ENCODE data around the gene CPZ.

The CPZ gene

GRCh38 chr4:8605289-8605688, 12.7 kb downstream of the CPZ start:
- TF ChIP-seq JUND (IDR thresholded peaks at IDR 0.05; ENCODE audit: low read depth) = no peak
- DNase-seq (ENCODE audit: low read depth in 1 of 2, low spot score in 1 of 2) = no peak
- in situ Hi-C loops (cut with HindIII; ENCODE audit: low pct_unique_long_range_greater_than_20kb, low sequenced_read_pairs) = no loop called here

- no peak for DNase-seq (ENCODE audit: low read depth in 1 of 2, low spot score in 1 of 2)
- TF ChIP-seq JUND (IDR thresholded peaks at IDR 0.05; ENCODE audit: low read depth) = no peak
- in situ Hi-C loops (cut with HindIII; ENCODE audit: low pct_unique_long_range_greater_than_20kb, low sequenced_read_pairs) = no loop called here
Observed at GRCh38 chr4:8606476-8606875, 13.9 kb downstream of the CPZ start.

- in situ Hi-C loops (cut with HindIII; ENCODE audit: low pct_unique_long_range_greater_than_20kb, low sequenced_read_pairs) = no loop called here
- no peak for TF ChIP-seq JUND (IDR thresholded peaks at IDR 0.05; ENCODE audit: low read depth)
- DNase-seq (ENCODE audit: low read depth in 1 of 2, low spot score in 1 of 2) = no peak
Observed at GRCh38 chr4:8606966-8607365, 14.4 kb downstream of the CPZ start.

GRCh38 chr4:8607603-8608481, 15.3 kb downstream of the CPZ start:
- DNase-seq (ENCODE audit: low read depth in 1 of 2, low spot score in 1 of 2) = peak in 1 of 2 experiments; percentile 53
- in situ Hi-C loops (cut with HindIII; ENCODE audit: low pct_unique_long_range_greater_than_20kb, low sequenced_read_pairs) = no loop called here
- TF ChIP-seq JUND (IDR thresholded peaks at IDR 0.05; ENCODE audit: low read depth) = no peak

- no peak for DNase-seq (ENCODE audit: low read depth in 1 of 2, low spot score in 1 of 2)
- in situ Hi-C loops (cut with HindIII; ENCODE audit: low pct_unique_long_range_greater_than_20kb, low sequenced_read_pairs) = no loop called here
- no peak for TF ChIP-seq JUND (IDR thresholded peaks at IDR 0.05; ENCODE audit: low read depth)
Observed at GRCh38 chr4:8608714-8609391, 16.3 kb downstream of the CPZ start.

- in situ Hi-C loops (cut with HindIII; ENCODE audit: low pct_unique_long_range_greater_than_20kb, low sequenced_read_pairs) = no loop called here
- DNase-seq (ENCODE audit: low read depth in 1 of 2, low spot score in 1 of 2) = no peak
- no peak for TF ChIP-seq JUND (IDR thresholded peaks at IDR 0.05; ENCODE audit: low read depth)
Observed at GRCh38 chr4:8609406-8609805, 16.8 kb downstream of the CPZ start.

GRCh38 chr4:8609824-8610350, 17.3 kb downstream of the CPZ start:
- no peak for TF ChIP-seq JUND (IDR thresholded peaks at IDR 0.05; ENCODE audit: low read depth)
- in situ Hi-C loops (cut with HindIII; ENCODE audit: low pct_unique_long_range_greater_than_20kb, low sequenced_read_pairs) = no loop called here

GRCh38 chr4:8610858-8611616, 18.5 kb downstream of the CPZ start:
- in situ Hi-C loops (cut with HindIII; ENCODE audit: low pct_unique_long_range_greater_than_20kb, low sequenced_read_pairs) = no loop called here
- no peak for TF ChIP-seq JUND (IDR thresholded peaks at IDR 0.05; ENCODE audit: low read depth)
- DNase-seq (ENCODE audit: low read depth in 1 of 2, low spot score in 1 of 2) = no peak

More at GRCh38 chr4:8609824-8610350, 17.3 kb downstream of the CPZ start:
- DNase-seq (ENCODE audit: low read depth in 1 of 2, low spot score in 1 of 2) = no peak

GRCh38 chr4:8612646-8613045, 20.1 kb downstream of the CPZ start:
- in situ Hi-C loops (cut with HindIII; ENCODE audit: low pct_unique_long_range_greater_than_20kb, low sequenced_read_pairs) = no loop called here
- no peak for TF ChIP-seq JUND (IDR thresholded peaks at IDR 0.05; ENCODE audit: low read depth)
- DNase-seq (ENCODE audit: low read depth in 1 of 2, low spot score in 1 of 2) = no peak

GRCh38 chr4:8613421-8614364, 21.1 kb downstream of the CPZ start:
- no peak for TF ChIP-seq JUND (IDR thresholded peaks at IDR 0.05; ENCODE audit: low read depth)
- in situ Hi-C loops (cut with HindIII; ENCODE audit: low pct_unique_long_range_greater_than_20kb, low sequenced_read_pairs) = no loop called here
- no peak for DNase-seq (ENCODE audit: low read depth in 1 of 2, low spot score in 1 of 2)

GRCh38 chr4:8614365-8615193, 22.0 kb downstream of the CPZ start:
- in situ Hi-C loops (cut with HindIII; ENCODE audit: low pct_unique_long_range_greater_than_20kb, low sequenced_read_pairs) = no loop called here
- DNase-seq (ENCODE audit: low read depth in 1 of 2, low spot score in 1 of 2) = no peak
- TF ChIP-seq JUND (IDR thresholded peaks at IDR 0.05; ENCODE audit: low read depth) = no peak
